ENCODE results near the gene DIP2C. TPM values are rescaled to one million over a fixed set of nuclear protein-coding genes. Genes with fewer than 3 reads are reported as not detected.

DIP2C gene
- total and polyA plus RNA-seq, 2 donors from 2014 or later, result 6.2 to 22.6 TPM

DNA sequence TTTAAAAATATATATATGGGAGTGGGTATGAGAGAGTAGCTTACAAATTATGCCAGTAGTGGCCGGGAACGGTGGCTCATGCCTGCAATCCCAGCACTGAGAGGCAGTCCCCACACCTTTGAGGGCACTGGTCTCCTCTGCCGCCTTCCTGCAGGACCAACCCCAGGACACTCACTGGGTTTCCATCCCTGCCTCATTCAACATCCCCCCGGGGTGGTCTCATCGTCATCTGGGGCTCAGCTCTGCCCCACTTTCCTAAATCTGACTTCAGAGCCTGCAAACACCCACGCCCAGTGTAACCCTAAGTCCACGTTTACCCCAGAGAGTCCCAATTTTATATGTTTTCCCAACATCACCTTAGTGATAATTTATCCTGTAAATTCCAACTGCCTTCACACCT lies 96.5 kb downstream of the DIP2C start:
- DNase-seq, result no peak
- Histone ChIP-seq H3K36me3 (ENCODE audit: control insufficient read depth in 2 of 3, insufficient read depth in 3 of 3, low read length in 3 of 3) (no peaks in the 10 kb centered on the region), H3K9ac (ENCODE audit: low read length in 3 of 3) (no peak overlapping the region), H3K27ac (ENCODE audit: low read depth in 2 of 2, low read length in 2 of 2) (no peak overlapping the region), H3K9me3 (ENCODE audit: control insufficient read depth in 2 of 3, insufficient read depth in 1 of 3, low read length in 3 of 3) (no peaks in the 10 kb centered on the region), H3K27me3 (ENCODE audit: control insufficient read depth, insufficient read depth, low read length) (no peaks in the 10 kb centered on the region), H3K4me3 (ENCODE audit: low read length in 3 of 3) (no peak overlapping the region), H3K4me1 (ENCODE audit: control insufficient read depth in 2 of 3, insufficient read depth in 2 of 3, low read depth in 1 of 3, low read length in 3 of 3) (peaks cover 0 to 6% (median 0%) of the 10 kb centered on the region in 3 donors)
- TF ChIP-seq, protein P1, sequence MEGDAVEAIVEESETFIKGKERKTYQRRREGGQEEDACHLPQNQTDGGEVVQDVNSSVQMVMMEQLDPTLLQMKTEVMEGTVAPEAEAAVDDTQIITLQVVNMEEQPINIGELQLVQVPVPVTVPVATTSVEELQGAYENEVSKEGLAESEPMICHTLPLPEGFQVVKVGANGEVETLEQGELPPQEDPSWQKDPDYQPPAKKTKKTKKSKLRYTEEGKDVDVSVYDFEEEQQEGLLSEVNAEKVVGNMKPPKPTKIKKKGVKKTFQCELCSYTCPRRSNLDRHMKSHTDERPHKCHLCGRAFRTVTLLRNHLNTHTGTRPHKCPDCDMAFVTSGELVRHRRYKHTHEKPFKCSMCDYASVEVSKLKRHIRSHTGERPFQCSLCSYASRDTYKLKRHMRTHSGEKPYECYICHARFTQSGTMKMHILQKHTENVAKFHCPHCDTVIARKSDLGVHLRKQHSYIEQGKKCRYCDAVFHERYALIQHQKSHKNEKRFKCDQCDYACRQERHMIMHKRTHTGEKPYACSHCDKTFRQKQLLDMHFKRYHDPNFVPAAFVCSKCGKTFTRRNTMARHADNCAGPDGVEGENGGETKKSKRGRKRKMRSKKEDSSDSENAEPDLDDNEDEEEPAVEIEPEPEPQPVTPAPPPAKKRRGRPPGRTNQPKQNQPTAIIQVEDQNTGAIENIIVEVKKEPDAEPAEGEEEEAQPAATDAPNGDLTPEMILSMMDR (IDR thresholded peaks at IDR 0.05; ENCODE audit: borderline replicate concordance, extremely low read depth, insufficient read depth), result no peak
- FAIRE-seq, result no peak
- intact Hi-C loops (cut with DNase I), result no loop called here

DNA sequence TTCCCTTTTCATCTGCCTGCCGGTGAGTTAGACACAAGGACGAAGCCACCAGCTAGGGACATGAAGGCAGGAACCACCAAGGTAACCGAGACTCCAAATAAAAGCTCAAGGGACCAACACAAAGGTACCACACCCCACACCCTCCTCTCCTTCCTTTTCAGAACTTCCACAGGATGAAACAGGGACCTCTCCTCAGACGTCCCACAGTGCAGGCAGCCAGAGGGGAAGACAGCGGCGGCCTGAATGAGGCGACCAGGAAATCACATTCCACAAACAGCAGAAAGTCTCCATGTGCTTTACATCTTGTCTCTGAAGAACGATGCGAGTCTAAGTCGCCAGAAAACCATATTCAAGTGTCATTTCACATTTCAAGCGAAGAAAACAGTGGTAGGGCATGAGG lies 97.8 kb downstream of the DIP2C start:
- DNase-seq, result no peak
- H3K27ac ChIP-seq (ENCODE audit: low read depth in 2 of 2, low read length in 2 of 2), result no peak overlapping the region
- no peak overlapping the region for H3K4me3 ChIP-seq (ENCODE audit: low read length in 3 of 3)
- no peak for FAIRE-seq
- intact Hi-C loops (cut with DNase I), result no loop called here
- TF ChIP-seq, protein P1 (IDR thresholded peaks at IDR 0.05; ENCODE audit: borderline replicate concordance, extremely low read depth, insufficient read depth), result no peak
- H3K4me1 ChIP-seq (ENCODE audit: control insufficient read depth in 2 of 3, insufficient read depth in 2 of 3, low read depth in 1 of 3, low read length in 3 of 3), result peaks cover 0 to 6% (median 0%) of the 10 kb centered on the region in 3 donors
- no peak overlapping the region for H3K9ac ChIP-seq (ENCODE audit: low read length in 3 of 3)
- no peaks in the 10 kb centered on the region for H3K9me3 ChIP-seq (ENCODE audit: control insufficient read depth in 2 of 3, insufficient read depth in 1 of 3, low read length in 3 of 3)
- H3K27me3 ChIP-seq (ENCODE audit: control insufficient read depth, insufficient read depth, low read length), result no peaks in the 10 kb centered on the region
- H3K36me3 ChIP-seq (ENCODE audit: control insufficient read depth in 2 of 3, insufficient read depth in 3 of 3, low read length in 3 of 3), result no peaks in the 10 kb centered on the region

DNA sequence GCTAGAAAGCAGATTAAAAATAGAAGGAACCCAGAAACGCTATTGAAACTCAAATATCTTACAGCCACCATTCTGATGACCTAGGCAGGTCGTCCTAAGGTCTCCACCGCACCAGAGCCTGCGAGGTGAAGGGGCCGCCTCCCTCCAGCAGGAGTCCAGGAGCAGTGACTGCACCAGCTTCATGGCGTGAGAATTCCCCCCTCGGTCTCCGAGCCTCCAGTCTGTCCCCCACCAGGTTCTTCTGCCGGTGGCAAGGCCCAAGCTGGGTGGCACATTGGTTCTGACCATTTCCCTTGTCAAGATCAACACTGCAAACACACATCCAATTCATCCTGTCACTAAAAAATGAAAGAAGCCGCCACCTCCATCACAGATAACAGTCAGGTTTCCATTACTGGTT lies 98.7 kb downstream of the DIP2C start:
- no peak overlapping the region for H3K4me3 ChIP-seq (ENCODE audit: low read length in 3 of 3)
- no peaks in the 10 kb centered on the region for H3K9me3 ChIP-seq (ENCODE audit: control insufficient read depth in 2 of 3, insufficient read depth in 1 of 3, low read length in 3 of 3)
- H3K36me3 ChIP-seq (ENCODE audit: control insufficient read depth in 2 of 3, insufficient read depth in 3 of 3, low read length in 3 of 3), result no peaks in the 10 kb centered on the region
- TF ChIP-seq, protein P1 (IDR thresholded peaks at IDR 0.05; ENCODE audit: borderline replicate concordance, extremely low read depth, insufficient read depth), result no peak
- DNase-seq (no peak), FAIRE-seq (no peak)
- peaks cover 0 to 6% (median 0%) of the 10 kb centered on the region in 3 donors for H3K4me1 ChIP-seq (ENCODE audit: control insufficient read depth in 2 of 3, insufficient read depth in 2 of 3, low read depth in 1 of 3, low read length in 3 of 3)
- H3K27ac ChIP-seq (ENCODE audit: low read depth in 2 of 2, low read length in 2 of 2), result no peak overlapping the region
- intact Hi-C loops (cut with DNase I), result no loop called here
- no peak overlapping the region for H3K9ac ChIP-seq (ENCODE audit: low read length in 3 of 3)
- H3K27me3 ChIP-seq (ENCODE audit: control insufficient read depth, insufficient read depth, low read length), result no peaks in the 10 kb centered on the region

Data from kidney (tissue), 14 donors.